Gastrocnemius medialis (tissue), 4 donors: ENCODE results near the gene THTPA. TPM values are rescaled to one million over a fixed set of nuclear protein-coding genes. Genes with fewer than 3 reads are reported as not detected.

Experiments
- ATAC-seq, 2 donors: fragments of 150-250 bp; one replicate each; pipeline ENCODE4 v1.9.1; 2016
- DNase-seq, 2 donors: peaks; one replicate each; pipeline ENCODE4 v3.0.0-alpha.2; 2019
- H3K27ac ChIP-seq, 4 donors: fragments of 200-600 bp; sonication (generic); 1 replicate in 1 of 4; 2 replicates in 3 of 4; pipeline ENCODE4 v1.5.1; 2016 to 2018; ENCODE audit warnings: mild to moderate bottlenecking in 2 of 4, moderate library complexity in 1 of 4
- H3K27me3 ChIP-seq, 3 donors: fragments of 200-600 bp; sonication (generic) in 2 of 3; 1 replicate in 1 of 3; 2 replicates in 2 of 3; pipeline versions ENCODE4 v1.5.1 to v1.6.0; 2016 to 2019; ENCODE audit warnings: mild to moderate bottlenecking in 1 of 3, moderate library complexity in 1 of 3
- H3K36me3 ChIP-seq, 2 donors: fragments of 200-600 bp; sonication (generic) in 1 of 2; one replicate each; pipeline ENCODE4 v1.5.1; 2017 to 2018
- H3K4me1 ChIP-seq, 2 donors: fragments of 200-600 bp; sonication (generic) in 1 of 2; one replicate each; pipeline ENCODE4 v1.5.1; 2016 to 2017; ENCODE audit warnings: mild to moderate bottlenecking in 2 of 2
- H3K4me3 ChIP-seq, 4 donors: fragments of 200-600 bp; sonication (generic) in 3 of 4; 1 replicate in 1 of 4; 2 replicates in 3 of 4; pipeline ENCODE4 v1.5.1; 2016 to 2019; ENCODE audit warnings: mild to moderate bottlenecking in 2 of 4
- H3K9me3 ChIP-seq, 3 donors: fragments of 200-600 bp; sonication (generic) in 2 of 3; 1 replicate in 1 of 3; 2 replicates in 2 of 3; pipeline ENCODE4 v1.5.1; 2016 to 2019
- POLR2A ChIP-seq, 2 donors: fragments of 450-650 bp; IDR thresholded peaks; one replicate each; pipeline ENCODE4 v1.6.1; 2017; ENCODE audit warnings: antibody characterized with exemption in 2 of 2, mild to moderate bottlenecking in 2 of 2, moderate library complexity in 2 of 2
- in situ Hi-C, 4 donors: fragments of 200-750 bp; cut with MboI; loops; one replicate each; pipeline versions ENCODE4 v1.15.0 to v1.8.0; 2017; ENCODE audit warnings: low sequenced_read_pairs in 4 of 4
- intact Hi-C: fragments of 100-400 bp; cut with DNase I; formaldehyde crosslinking; loops from one replicate; pipeline ENCODE4 v1.15.1; 2023; ENCODE audit warnings: low total_unique reads
- total RNA-seq, 4 donors: library from RNA; depleted of rRNA; stranded (reverse); fragments of >200 nt; gene quantifications; one replicate each; pipeline versions ENCODE4 v1.1.0 to v1.2.3, GENCODE V29; 2016
- TF ChIP-seq, protein P1 (sequence below), 5 experiments: fragments of 450-650 bp in 3 of 5; fragments of 200-600 bp in 2 of 5; sonication (generic) in 2 of 5; IDR thresholded peaks in 4 of 5; conservative IDR thresholded peaks in 1 of 5; 1 replicate in 4 of 5; 2 replicates in 1 of 5; pipeline ENCODE4 v1.5.1; 2016 to 2019; ENCODE audit warnings: antibody characterized with exemption in 5 of 5, mild to moderate bottlenecking in 3 of 5, moderate library complexity in 3 of 5

THTPA gene
- total RNA-seq, 4 donors from 2014 or later, result 13.2 to 32.9 (median 21.4) TPM

DNA sequence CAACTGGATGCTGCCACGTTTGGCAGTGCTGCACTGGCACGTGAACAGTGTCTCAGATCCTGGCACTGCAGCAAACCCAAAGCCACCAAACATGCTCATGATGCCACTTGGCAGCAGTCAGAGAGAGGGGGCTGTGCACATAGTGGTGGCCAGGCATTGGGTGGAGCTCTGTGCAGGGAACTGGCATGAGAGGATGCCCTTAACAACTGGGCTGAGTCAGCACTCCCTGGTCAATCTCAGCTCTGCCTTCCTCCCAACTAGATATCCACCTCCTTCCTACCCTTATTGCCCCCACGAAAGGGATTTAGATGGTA, 41.5 kb upstream of the THTPA start:
- no peaks in the 10 kb centered on the region for H3K36me3 ChIP-seq
- intact Hi-C loops, result no loop called here
- no peaks in the 10 kb centered on the region for H3K9me3 ChIP-seq
- peaks cover 0 to 4% of the 10 kb centered on the region in 2 donors for H3K4me1 ChIP-seq
- peaks cover 0 to 7% (median 0%) of the 10 kb centered on the region in 3 donors for H3K27me3 ChIP-seq
- no peak overlapping the region for H3K27ac ChIP-seq
- ATAC-seq (no peak), DNase-seq (no peak)
- H3K4me3 ChIP-seq, result no peak overlapping the region
- TF ChIP-seq, protein P1, sequence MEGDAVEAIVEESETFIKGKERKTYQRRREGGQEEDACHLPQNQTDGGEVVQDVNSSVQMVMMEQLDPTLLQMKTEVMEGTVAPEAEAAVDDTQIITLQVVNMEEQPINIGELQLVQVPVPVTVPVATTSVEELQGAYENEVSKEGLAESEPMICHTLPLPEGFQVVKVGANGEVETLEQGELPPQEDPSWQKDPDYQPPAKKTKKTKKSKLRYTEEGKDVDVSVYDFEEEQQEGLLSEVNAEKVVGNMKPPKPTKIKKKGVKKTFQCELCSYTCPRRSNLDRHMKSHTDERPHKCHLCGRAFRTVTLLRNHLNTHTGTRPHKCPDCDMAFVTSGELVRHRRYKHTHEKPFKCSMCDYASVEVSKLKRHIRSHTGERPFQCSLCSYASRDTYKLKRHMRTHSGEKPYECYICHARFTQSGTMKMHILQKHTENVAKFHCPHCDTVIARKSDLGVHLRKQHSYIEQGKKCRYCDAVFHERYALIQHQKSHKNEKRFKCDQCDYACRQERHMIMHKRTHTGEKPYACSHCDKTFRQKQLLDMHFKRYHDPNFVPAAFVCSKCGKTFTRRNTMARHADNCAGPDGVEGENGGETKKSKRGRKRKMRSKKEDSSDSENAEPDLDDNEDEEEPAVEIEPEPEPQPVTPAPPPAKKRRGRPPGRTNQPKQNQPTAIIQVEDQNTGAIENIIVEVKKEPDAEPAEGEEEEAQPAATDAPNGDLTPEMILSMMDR (IDR thresholded peaks at IDR 0.05 in 4 of 5, conservative IDR thresholded peaks at IDR 0.05 in 1 of 5), result no peak
- TF ChIP-seq POLR2A (IDR thresholded peaks at IDR 0.05), result no peak
- in situ Hi-C loops, result no loop called here

DNA sequence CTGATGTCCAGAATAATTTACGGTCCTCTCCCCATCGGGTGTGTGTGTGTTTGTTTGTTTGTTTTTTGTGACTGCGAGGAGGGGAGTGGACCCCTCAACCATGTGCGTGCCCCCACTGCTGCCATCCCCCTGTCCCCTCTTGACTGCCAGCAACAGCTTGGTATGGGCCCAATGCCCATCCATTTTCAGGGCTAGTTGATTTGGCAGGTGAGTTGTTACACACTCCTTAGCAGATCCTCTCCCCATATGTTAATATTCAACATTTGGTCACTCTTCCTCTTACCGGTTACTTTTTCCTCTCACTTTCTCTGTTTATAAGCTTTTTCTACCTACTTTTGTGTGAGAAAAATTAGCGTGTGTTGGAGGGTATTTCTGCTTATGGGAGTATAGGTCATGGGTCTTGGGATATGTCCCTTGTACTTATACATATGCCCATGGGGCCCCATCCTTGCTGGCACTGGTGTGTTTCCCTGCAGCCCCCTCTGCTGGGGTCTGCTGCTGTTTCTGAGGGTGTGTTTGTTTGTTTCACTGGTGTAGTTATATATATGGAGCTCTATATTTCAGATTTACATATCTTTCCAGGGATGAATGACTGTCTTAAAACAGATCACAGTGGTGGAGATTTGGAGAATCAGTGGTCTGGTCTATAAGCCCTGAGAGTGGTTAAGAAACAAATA, 38.3 kb upstream of the THTPA start:
- intact Hi-C loops (no loop called here), in situ Hi-C loops (no loop called here)
- ATAC-seq (no peak), DNase-seq (no peak)
- no peak overlapping the region for H3K4me3 ChIP-seq
- H3K36me3 ChIP-seq, result no peaks in the 10 kb centered on the region
- TF ChIP-seq, protein P1 (IDR thresholded peaks at IDR 0.05 in 4 of 5, conservative IDR thresholded peaks at IDR 0.05 in 1 of 5), result no peak
- TF ChIP-seq POLR2A (IDR thresholded peaks at IDR 0.05), result no peak
- H3K27me3 ChIP-seq, result no peaks in the 10 kb centered on the region
- H3K4me1 ChIP-seq, result peaks cover 0 to 4% of the 10 kb centered on the region in 2 donors
- H3K27ac ChIP-seq, result no peak overlapping the region
- no peaks in the 10 kb centered on the region for H3K9me3 ChIP-seq

DNA sequence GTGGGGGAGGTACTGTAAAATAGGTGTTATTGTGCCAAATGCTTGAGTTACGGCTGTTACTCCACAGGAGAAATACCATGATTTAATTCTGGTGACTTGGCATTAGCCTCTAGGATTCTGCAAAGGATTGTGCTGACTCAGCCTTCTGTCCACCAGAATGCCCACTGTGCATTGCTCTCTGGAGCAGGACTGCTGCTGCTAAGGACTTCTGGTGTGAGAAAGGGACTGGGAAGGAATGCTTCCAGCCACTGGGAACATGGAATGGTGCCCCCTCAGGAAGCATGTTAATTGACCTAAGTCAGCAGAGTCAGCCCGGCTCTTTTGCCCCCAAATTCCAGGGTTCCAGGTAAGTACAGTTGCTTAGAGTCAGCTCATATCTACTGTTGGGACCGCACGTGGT, 37.4 kb upstream of the THTPA start:
- ATAC-seq, result no peak
- Histone ChIP-seq H3K4me3 (no peak overlapping the region), H3K9me3 (no peaks in the 10 kb centered on the region), H3K27me3 (no peaks in the 10 kb centered on the region), H3K27ac (no peak overlapping the region), H3K36me3 (no peaks in the 10 kb centered on the region), H3K4me1 (peaks cover 0 to 4% of the 10 kb centered on the region in 2 donors)
- in situ Hi-C loops (no loop called here), intact Hi-C loops (no loop called here)
- DNase-seq, result no peak
- TF ChIP-seq POLR2A (IDR thresholded peaks at IDR 0.05), result no peak
- TF ChIP-seq, protein P1 (IDR thresholded peaks at IDR 0.05 in 4 of 5, conservative IDR thresholded peaks at IDR 0.05 in 1 of 5), result no peak

DNA sequence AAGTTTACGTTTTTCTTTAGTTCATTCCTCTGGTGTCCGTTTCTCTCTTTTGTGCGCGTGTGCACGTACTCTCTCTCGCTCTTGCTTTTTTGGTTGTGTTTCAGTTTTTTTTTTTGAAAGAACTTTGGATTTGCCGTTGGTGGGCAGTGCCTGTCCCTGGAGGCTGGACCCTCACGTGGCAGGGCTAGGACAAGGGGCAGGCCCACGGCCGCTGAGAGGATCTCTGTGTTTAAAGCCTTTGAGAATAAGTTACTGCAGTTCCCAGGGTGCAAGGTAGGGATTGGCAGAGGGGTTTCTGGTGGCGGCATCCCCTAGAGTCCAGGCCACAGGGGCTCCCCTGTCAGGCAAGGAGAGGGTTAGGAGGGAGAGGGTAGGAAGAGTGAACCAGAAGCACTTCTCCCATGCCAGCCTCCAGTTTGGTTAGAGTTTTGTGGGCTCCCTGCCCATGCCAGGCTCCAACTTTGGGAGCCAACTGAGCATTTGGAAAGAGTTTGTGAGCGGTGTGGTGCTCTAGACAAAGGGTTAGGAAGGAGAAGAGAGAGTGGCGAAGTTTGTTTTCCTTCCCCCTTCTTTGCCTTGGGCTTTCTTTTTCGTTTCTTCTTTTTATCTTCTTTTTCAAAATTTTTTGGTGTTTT, 35.1 kb upstream of the THTPA start:
- intact Hi-C loops, result no loop called here

More for the DNA sequence above, 35.1 kb upstream of the THTPA start:
- H3K36me3 ChIP-seq, result no peaks in the 10 kb centered on the region
- TF ChIP-seq, protein P1 (IDR thresholded peaks at IDR 0.05 in 4 of 5, conservative IDR thresholded peaks at IDR 0.05 in 1 of 5), result no peak
- TF ChIP-seq POLR2A (IDR thresholded peaks at IDR 0.05), result no peak
- no peaks in the 10 kb centered on the region for H3K27me3 ChIP-seq
- H3K4me3 ChIP-seq, result no peak overlapping the region
- in situ Hi-C loops, result no loop called here
- ATAC-seq (no peak), DNase-seq (no peak)
- H3K4me1 ChIP-seq, result peaks cover 0 to 4% of the 10 kb centered on the region in 2 donors
- H3K9me3 ChIP-seq, result no peaks in the 10 kb centered on the region
- H3K27ac ChIP-seq, result no peak overlapping the region
